Muscle of leg (tissue), 16 donors: ENCODE data around the gene IL6R. TPM values are rescaled to one million over a fixed set of nuclear protein-coding genes. Genes with fewer than 3 reads are reported as not detected.
"Not testable (repeated sequence)": the region's sequence is repeated elsewhere in the genome, so short reads cannot be mapped to it uniquely, and the experiment has no call there.

ENCODE experiments used
- DNase-seq: peaks from one replicate; pipeline ENCODE4 v3.0.0; 2013
- H3K27ac ChIP-seq: one replicate; pipeline ENCODE4 v1.5.1; 2013; ENCODE audit warnings: mild to moderate bottlenecking, low read length, control low read depth
- H3K27me3 ChIP-seq: one replicate; pipeline ENCODE4 v1.6.1; 2013; ENCODE audit warnings: low read length; ENCODE audit not compliant: control insufficient read depth, insufficient read depth
- H3K36me3 ChIP-seq: one replicate; pipeline ENCODE4 v1.6.1; 2013; ENCODE audit warnings: low read length; ENCODE audit not compliant: control insufficient read depth, insufficient read depth
- H3K4me1 ChIP-seq: one replicate; pipeline ENCODE4 v1.6.1; 2013; ENCODE audit warnings: low read length; ENCODE audit not compliant: control insufficient read depth, insufficient read depth
- H3K4me3 ChIP-seq: one replicate; pipeline ENCODE4 v1.5.1; 2013; ENCODE audit warnings: low read length, control low read depth
- H3K9me3 ChIP-seq: replicated peaks from 2 replicates; pipeline ENCODE4 v1.6.1; 2013; ENCODE audit warnings: low read depth, low read length; ENCODE audit not compliant: control insufficient read depth
- WGBS: methylation state at CpG from one replicate; pipeline ENCODE4 v1.1.5; 2013; ENCODE audit warnings: missing lambda C conversion rate; ENCODE audit not compliant: insufficient coverage; 5-methylcytosine and 5-hydroxymethylcytosine counted together
- long read RNA-seq, 11 donors: transcript quantifications; one replicate each; lab custom pipeline, GENCODE V29; 2026
- polyA plus RNA-seq, 8 donors: library from polyadenylated mRNA; unstranded; fragments of 120-200 nt; gene quantifications; one replicate each; pipeline versions ENCODE4 v1.2.1 to v1.2.3, GENCODE V29; 2013; ENCODE audit warnings: inconsistent platforms in 1 of 8, low replicate concordance in 1 of 8; ENCODE audit not compliant: insufficient read length in 8 of 8, insufficient read depth in 1 of 8
- total RNA-seq: library from RNA; stranded (reverse); fragments of 120-200 nt; gene quantifications from one replicate; pipeline ENCODE4 v1.2.4, GENCODE V29; 2013

Gene IL6R
- total RNA-seq (5.6 TPM), polyA plus RNA-seq (1 to 10 TPM; 2.7 to 7.6 (median 5.1) TPM)
- long read RNA-seq, donor 1, result 0 reads
- long read RNA-seq, donor 2, result 0 reads
- long read RNA-seq, donor 3, full-length matches to known transcripts, result 2 of 2 reads
- long read RNA-seq, donor 3, partial matches to known transcripts, result 0 of 2 reads
- long read RNA-seq, donor 3, other reads (novel, unspliced or antisense), result 0 of 2 reads
- long read RNA-seq, donor 4, full-length matches to known transcripts, result 2 of 2 reads
- long read RNA-seq, donor 4, partial matches to known transcripts, result 0 of 2 reads
- long read RNA-seq, donor 4, other reads (novel, unspliced or antisense), result 0 of 2 reads
- long read RNA-seq, donor 5, full-length matches to known transcripts, result 1 of 1 reads
- long read RNA-seq, donor 5, partial matches to known transcripts, result 0 of 1 reads
- long read RNA-seq, donor 5, other reads (novel, unspliced or antisense), result 0 of 1 reads
- long read RNA-seq, donor 6, full-length matches to known transcripts, result 1 of 6 reads
- long read RNA-seq, donor 6, partial matches to known transcripts, result 5 of 6 reads
- long read RNA-seq, donor 6, other reads (novel, unspliced or antisense), result 0 of 6 reads
- long read RNA-seq, donor 7, full-length matches to known transcripts, result 1 of 1 reads
- long read RNA-seq, donor 7, partial matches to known transcripts, result 0 of 1 reads
- long read RNA-seq, donor 7, other reads (novel, unspliced or antisense), result 0 of 1 reads
- long read RNA-seq, donor 8, result 0 reads
- long read RNA-seq, donor 9, partial matches to known transcripts, result 0 of 1 reads
- long read RNA-seq, donor 9, other reads (novel, unspliced or antisense), result 0 of 1 reads
- long read RNA-seq, donor 10, full-length matches to known transcripts, result 1 of 1 reads
- long read RNA-seq, donor 10, partial matches to known transcripts, result 0 of 1 reads
- long read RNA-seq, donor 10, other reads (novel, unspliced or antisense), result 0 of 1 reads
- long read RNA-seq, donor 11, full-length matches to known transcripts, result 2 of 2 reads
- long read RNA-seq, donor 11, partial matches to known transcripts, result 0 of 2 reads
- long read RNA-seq, donor 11, other reads (novel, unspliced or antisense), result 0 of 2 reads

GRCh38 chr1:154404984-154405746, at the start of gene IL6R:
TSS of gene IL6R (plus strand) at chr1:154405343. CDS start at chr1:154405630, 287 bp downstream.
- H3K36me3 ChIP-seq, result no peaks in the 10 kb centered on the region
- peak within 1 kb of the TSS; percentile 46 for H3K4me3 ChIP-seq
- H3K27ac ChIP-seq, result peak within 1 kb of the TSS; percentile 81
- under 1% methylated on average over 65 of the region's 66 CpGs for WGBS
- no peaks in the 10 kb centered on the region for H3K9me3 ChIP-seq
- peaks cover 55% of the 10 kb centered on the region for H3K27me3 ChIP-seq
- peak; percentile 95 for DNase-seq
- H3K4me1 ChIP-seq, result peaks cover 41% of the 10 kb centered on the region

- Histone ChIP-seq H3K27ac (no peak overlapping the region), H3K36me3 (no peaks in the 10 kb centered on the region), H3K9me3 (no peaks in the 10 kb centered on the region), H3K27me3 (peaks cover 6% of the 10 kb centered on the region), H3K4me3 (no peak overlapping the region), H3K4me1 (peaks cover 8% of the 10 kb centered on the region)
- DNase-seq, result no peak
- WGBS, result 85% methylated on average over 8 of the region's 8 CpGs
Observed at GRCh38 chr1:154358519-154358918, 46.6 kb upstream of the IL6R start.

GRCh38 chr1:154360288-154360687, 44.9 kb upstream of the IL6R start:
- Histone ChIP-seq H3K27me3 (peaks cover 6% of the 10 kb centered on the region), H3K27ac (no peak overlapping the region), H3K36me3 (no peaks in the 10 kb centered on the region), H3K4me1 (no peaks in the 10 kb centered on the region), H3K4me3 (no peak overlapping the region), H3K9me3 (no peaks in the 10 kb centered on the region)
- DNase-seq, result no peak

- WGBS, result no CpG with 5 or more reads among the region's 5 CpGs
Observed at GRCh38 chr1:154360881-154361280, 44.3 kb upstream of the IL6R start.

GRCh38 chr1:154361357-154361756, 43.8 kb upstream of the IL6R start:
- WGBS, result 65% methylated on average over 2 of the region's 3 CpGs
- Histone ChIP-seq H3K27ac (no peak overlapping the region), H3K27me3 (peaks cover under 1% of the 10 kb centered on the region), H3K9me3 (no peaks in the 10 kb centered on the region), H3K36me3 (no peaks in the 10 kb centered on the region), H3K4me3 (no peak overlapping the region), H3K4me1 (no peaks in the 10 kb centered on the region)
- no peak for DNase-seq

More at GRCh38 chr1:154360881-154361280, 44.3 kb upstream of the IL6R start:
- not testable (repeated sequence) for H3K27ac ChIP-seq, H3K4me1 ChIP-seq, H3K9me3 ChIP-seq, DNase-seq, H3K4me3 ChIP-seq, H3K36me3 ChIP-seq, H3K27me3 ChIP-seq

- WGBS, result 77% methylated on average over 4 of the region's 6 CpGs
- H3K36me3 ChIP-seq, result no peaks in the 10 kb centered on the region
- no peak for DNase-seq
Observed at GRCh38 chr1:154371436-154371835, 33.7 kb upstream of the IL6R start.

GRCh38 chr1:154373777-154374357, 31.3 kb upstream of the IL6R start:
- not testable (repeated sequence) for H3K4me1 ChIP-seq, H3K27ac ChIP-seq, DNase-seq, H3K9me3 ChIP-seq, H3K4me3 ChIP-seq, H3K36me3 ChIP-seq, H3K27me3 ChIP-seq
- 87% methylated on average over 4 of the region's 7 CpGs for WGBS

More at GRCh38 chr1:154371436-154371835, 33.7 kb upstream of the IL6R start:
- H3K4me1 ChIP-seq, result no peaks in the 10 kb centered on the region
- H3K9me3 ChIP-seq, result no peaks in the 10 kb centered on the region
- no peak overlapping the region for H3K27ac ChIP-seq
- H3K4me3 ChIP-seq, result no peak overlapping the region
- H3K27me3 ChIP-seq, result peaks cover 2% of the 10 kb centered on the region

- WGBS, result 83% methylated on average over 15 of the region's 16 CpGs
- Histone ChIP-seq H3K27me3 (no peaks in the 10 kb centered on the region), H3K36me3 (no peaks in the 10 kb centered on the region), H3K4me1 (no peaks in the 10 kb centered on the region), H3K27ac (no peak overlapping the region), H3K9me3 (no peaks in the 10 kb centered on the region), H3K4me3 (no peak overlapping the region)
- no peak for DNase-seq
Observed at GRCh38 chr1:154379301-154379700, 25.8 kb upstream of the IL6R start.

- no peak for DNase-seq
- Histone ChIP-seq H3K27ac (no peak overlapping the region), H3K4me3 (no peak overlapping the region), H3K27me3 (no peaks in the 10 kb centered on the region), H3K9me3 (no peaks in the 10 kb centered on the region), H3K36me3 (no peaks in the 10 kb centered on the region), H3K4me1 (no peaks in the 10 kb centered on the region)
- 78% methylated on average over 5 of the region's 8 CpGs for WGBS
Observed at GRCh38 chr1:154384650-154385489, 20.3 kb upstream of the IL6R start.
